ENCODE measurements around the gene ACP3. TPM values are rescaled to one million over a fixed set of nuclear protein-coding genes. Genes with fewer than 3 reads are reported as not detected.

The ACP3 gene
- total RNA-seq, 1 donor from 2014 or later, result not detected

- intact Hi-C loops (cut with micrococcal nuclease), result no loop called here
Observed at GRCh38 chr3:132405609-132406299, 88.5 kb downstream of the ACP3 start.

GRCh38 chr3:132406587-132406986 lies 89.4 kb downstream of the ACP3 start:
- intact Hi-C loops (cut with micrococcal nuclease), result no loop called here

- intact Hi-C loops (cut with micrococcal nuclease), result no loop called here
Observed at GRCh38 chr3:132407025-132407424, 89.8 kb downstream of the ACP3 start.

Other genes with a start within 250 kb of the ACP3 start
- gene DNAJC13, start 100.1 kb downstream of the ACP3 start, total RNA-seq, result 37.5 and 42.3 TPM in 2 replicates

All from T-helper 2 cell treated with Interferon-gamma antibody and Interleukin-4, amounts not matched to agents 100 ng/mL and 5 ng/mL, for 36 hours (primary cell).